OCI-LY7 (cell line): ENCODE results near the gene OR10A3. TPM values are rescaled to one million over a fixed set of nuclear protein-coding genes. Genes with fewer than 3 reads are reported as not detected.
A peak's percentile ranks its signal among the peaks of the same experiment; 100 is the strongest.

Source experiments
- BruUV-seq: library from RNA; stranded (reverse); fragments of 400-500 nt; replicated peaks from 2 replicates; lab custom pipeline; 2021; lab: Mats Ljungman, UMichigan
- CTCF ChIA-PET: fragments of 300-600 bp; sonication (Branson Sonifier 250); formaldehyde crosslinking; loops from one replicate; lab custom pipeline; 2022; ENCODE audit warnings: antibody characterized with exemption; ENCODE audit not compliant: unreplicated experiment; lab: Charles Lee
- POLR2A ChIA-PET: fragments of 300-600 bp; sonication (Branson Sonifier 250); formaldehyde crosslinking; loops from one replicate; lab custom pipeline; 2022; ENCODE audit warnings: antibody characterized with exemption; lab: Charles Lee
- DNase-seq: peaks from one replicate; pipeline ENCODE4 v3.0.0-alpha.2; 2015; ENCODE audit warnings: low spot score
- H2AFZ ChIP-seq: fragments of 200-600 bp; sonication (generic), shearing (Covaris generic); 2 replicates; pipeline ENCODE4 v1.6.1; 2014; ENCODE audit warnings: mild to moderate bottlenecking, antibody characterized with exemption, low read length, moderate library complexity
- H3K27ac ChIP-seq: fragments of 200-600 bp; sonication (generic); 2 replicates; pipeline ENCODE4 v1.5.1; 2014; ENCODE audit warnings: mixed run types, low read depth, mild to moderate bottlenecking, moderate library complexity, low read length, inconsistent platforms; ENCODE audit not compliant: poor library complexity, severe bottlenecking
- H3K36me3 ChIP-seq: fragments of 200-600 bp; sonication (generic); 2 replicates; pipeline ENCODE4 v1.6.1; 2014; ENCODE audit warnings: mild to moderate bottlenecking, antibody characterized with exemption, low read length, moderate library complexity, mixed read lengths; ENCODE audit not compliant: insufficient read depth
- H3K4me1 ChIP-seq: fragments of 200-600 bp; sonication (generic); 2 replicates; pipeline ENCODE4 v1.5.1; 2014; ENCODE audit warnings: mild to moderate bottlenecking, low read length; ENCODE audit not compliant: insufficient read depth, poor library complexity, severe bottlenecking
- H3K4me2 ChIP-seq: fragments of 200-600 bp; sonication (generic); 2 replicates; pipeline ENCODE4 v1.6.1; 2014; ENCODE audit warnings: mild to moderate bottlenecking, low read length
- H3K4me3 ChIP-seq: fragments of 200-600 bp; sonication (generic); 2 replicates; pipeline ENCODE4 v1.5.1; 2014; ENCODE audit warnings: mild to moderate bottlenecking, low read depth, low read length; ENCODE audit not compliant: poor library complexity, severe bottlenecking
- H3K79me2 ChIP-seq: fragments of 200-600 bp; sonication (generic); 2 replicates; pipeline ENCODE4 v1.6.1; 2016; ENCODE audit warnings: low read depth, mild to moderate bottlenecking, low read length, moderate library complexity, mixed read lengths; ENCODE audit not compliant: insufficient read depth
- H3K9me2 ChIP-seq: fragments of 200-600 bp; sonication (generic); 2 replicates; pipeline ENCODE4 v1.6.1; 2016; ENCODE audit warnings: mild to moderate bottlenecking, low read length, mixed read lengths; ENCODE audit not compliant: insufficient read depth
- H3K9me3 ChIP-seq: fragments of 200-600 bp; sonication (generic); 2 replicates; pipeline ENCODE4 v1.6.1; 2014; ENCODE audit warnings: mild to moderate bottlenecking, mixed run types, low read length, mixed read lengths
- H4K20me1 ChIP-seq: fragments of 200-600 bp; sonication (generic); 2 replicates; pipeline ENCODE4 v1.6.1; 2014; ENCODE audit warnings: mild to moderate bottlenecking, antibody characterized with exemption, low read length, moderate library complexity, mixed read lengths; ENCODE audit not compliant: insufficient read depth
- CTCF ChIP-seq: fragments of 200-600 bp; sonication (generic); conservative IDR thresholded peaks from 2 replicates; pipeline ENCODE4 v1.5.1; 2014; ENCODE audit warnings: mild to moderate bottlenecking, antibody characterized with exemption, low read length, moderate library complexity, mixed read lengths
- EZH2phosphoT487 ChIP-seq: fragments of 200-600 bp; sonication (generic); IDR thresholded peaks from 2 replicates; pipeline ENCODE4 v1.6.1; 2018; ENCODE audit warnings: low read depth, borderline replicate concordance, mild to moderate bottlenecking, mixed run types, antibody characterized with exemption, low read length, moderate library complexity, mixed read lengths
- intact Hi-C: fragments of 100-400 bp; cut with micrococcal nuclease; formaldehyde crosslinking; loops from one replicate; pipeline ENCODE4 v1.10.0; 2022; ENCODE audit not compliant: unreplicated experiment
- total RNA-seq, 2 experiments: library from RNA; depleted of rRNA in 1 of 2; stranded (reverse); fragments of >200 nt in 1 of 2; shearing (Covaris generic) in 1 of 2; gene quantifications; 2 replicates each; pipeline ENCODE4 v1.2.3, GENCODE V29; 2014 to 2022

Gene OR10A3
- total RNA-seq, 2 experiments from 2014 or later, result not detected

GRCh38 chr11:7965386-7965785 lies 23.9 kb upstream of the OR10A3 start, which contains the start of gene NLRP10:
NLRP10 (minus strand) TSS chr11:7965447; CDS start chr11:7963495, 1,952 bp downstream.
- TF ChIP-seq EZH2phosphoT487, result no peak
- Histone ChIP-seq H3K79me2 (no peaks in the 10 kb centered on the region), H3K4me3 (peak within 1 kb of the TSS; percentile 14), H3K9me2 (no peaks in the 10 kb centered on the region), H3K36me3 (no peaks in the 10 kb centered on the region), H2AFZ (peak within 1 kb of the TSS; percentile 79), H3K9me3 (no peaks in the 10 kb centered on the region), H4K20me1 (no peaks in the 10 kb centered on the region), H3K27ac (peak within 1 kb of the TSS; percentile 28), H3K4me2 (peak within 1 kb of the TSS; percentile 69), H3K4me1 (peaks cover 25% of the 10 kb centered on the region)
- ChIA-PET POLR2A (interaction anchor here (0.7 to 1.5 kb wide), 4 partner anchors 10 to 91 kb away, joined by 3 to 6 read pairs (median 4); no protein-coding TSS in a partner anchor), CTCF (no interaction called here)
- DNase-seq, result no peak
- BruUV-seq, result no TSS peak
- intact Hi-C loops, result no loop called here

DNA sequence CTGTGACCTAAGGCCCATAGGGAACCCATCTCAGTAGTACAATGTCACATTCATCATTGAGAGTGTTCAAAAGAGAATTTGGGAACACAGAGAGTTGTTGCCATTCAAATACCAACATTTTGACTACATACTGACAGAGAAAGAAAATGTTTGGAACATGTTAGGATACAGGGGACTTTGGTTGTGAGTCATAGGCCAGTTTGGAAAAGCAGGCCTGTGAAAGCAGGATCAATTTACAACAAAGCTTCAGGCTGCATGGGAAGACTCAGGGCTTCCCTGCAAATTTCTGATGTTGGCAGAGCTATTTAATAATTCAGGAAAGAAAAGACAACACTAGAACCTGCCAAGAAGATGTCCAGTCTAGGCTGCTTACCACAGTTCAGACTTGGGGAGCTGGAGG lies 23.4 kb upstream of the OR10A3 start:
- no peaks in the 10 kb centered on the region for H3K36me3 ChIP-seq
- no peaks in the 10 kb centered on the region for H3K9me3 ChIP-seq
- H3K4me2 ChIP-seq, result peak overlapping the region; percentile 69
- no peak for DNase-seq
- H3K4me3 ChIP-seq, result no peak overlapping the region
- ChIA-PET POLR2A (interaction anchor here (0.6 to 1.5 kb wide), 3 partner anchors 11 to 74 kb away, joined by 3 to 4 read pairs (median 4); no protein-coding TSS in a partner anchor), CTCF (no interaction called here)
- TF ChIP-seq EZH2phosphoT487 (no peak), CTCF (no peak)
- H3K79me2 ChIP-seq, result no peaks in the 10 kb centered on the region
- intact Hi-C loops, result no loop called here
- no peaks in the 10 kb centered on the region for H3K9me2 ChIP-seq
- H4K20me1 ChIP-seq, result no peaks in the 10 kb centered on the region
- H3K27ac ChIP-seq, result peak overlapping the region; percentile 28
- H2AFZ ChIP-seq, result peak overlapping the region; percentile 79; the same call in 1 of the 2 replicates
- no TSS peak for BruUV-seq
- H3K4me1 ChIP-seq, result peaks cover 25% of the 10 kb centered on the region

GRCh38 chr11:7964261-7964660 lies 22.8 kb upstream of the OR10A3 start:
- Histone ChIP-seq H3K36me3 (no peaks in the 10 kb centered on the region), H3K4me3 (peak overlapping the region; percentile 14), H3K4me1 (peaks cover 25% of the 10 kb centered on the region), H3K79me2 (no peaks in the 10 kb centered on the region), H3K9me2 (no peaks in the 10 kb centered on the region), H2AFZ (peak overlapping the region; percentile 79), H3K9me3 (no peaks in the 10 kb centered on the region), H3K4me2 (peak overlapping the region; percentile 69), H3K27ac (peak overlapping the region; percentile 28), H4K20me1 (no peaks in the 10 kb centered on the region)
- DNase-seq, result peak; percentile 57
- TF ChIP-seq EZH2phosphoT487 (no peak), CTCF (no peak)
- POLR2A ChIA-PET, result interaction anchor here (0.7 to 1.6 kb wide), 4 partner anchors 11 to 1239 kb away, joined by 3 to 4 read pairs (median 4); no protein-coding TSS in a partner anchor
- CTCF ChIA-PET, result no interaction called here
- intact Hi-C loops, result no loop called here
- no TSS peak for BruUV-seq
